OCI-LY3 (cell line): ENCODE measurements around the gene TUBGCP2.

Experiments
- H2AFZ ChIP-seq: fragments of 200-600, 300-600 bp; shearing (Covaris generic); 2 replicates; pipeline ENCODE4 v1.6.0; 2014; ENCODE audit warnings: antibody characterized with exemption, low read depth, low read length
- H3K27ac ChIP-seq: fragments of 200-600, 300-600 bp; sonication (generic); 2 replicates; pipeline ENCODE4 v1.5.1; 2014; ENCODE audit warnings: mild to moderate bottlenecking, low read length, moderate library complexity, mixed read lengths
- H3K27me3 ChIP-seq: fragments of 200-600, 300-600 bp; sonication (generic); 2 replicates; pipeline ENCODE4 v1.6.1; 2014; ENCODE audit warnings: low read depth, low read length, mixed read lengths
- H3K36me3 ChIP-seq: fragments of 200-600, 300-600 bp; sonication (generic); replicated peaks from 2 replicates; pipeline ENCODE3; 2014; ENCODE audit warnings: low read depth, low read length, mixed read lengths
- H3K4me1 ChIP-seq: fragments of 300-600, 200-600 bp; sonication (generic); 2 replicates; pipeline ENCODE4 v1.6.1; 2014; ENCODE audit warnings: low read length, mixed read lengths
- H3K4me2 ChIP-seq: fragments of 200-600, 300-600 bp; sonication (generic); 2 replicates; pipeline ENCODE4 v1.6.1; 2014; ENCODE audit warnings: low read length, mixed read lengths
- H3K4me3 ChIP-seq: fragments of 300-600, 200-600 bp; sonication (generic); 2 replicates; pipeline ENCODE4 v1.5.1; 2014; ENCODE audit warnings: antibody characterized with exemption, mild to moderate bottlenecking, low read length, moderate library complexity
- H3K79me2 ChIP-seq: fragments of 300-600, 200-600 bp; shearing (Covaris generic); 2 replicates; pipeline ENCODE4 v1.6.1; 2014; ENCODE audit warnings: mild to moderate bottlenecking, low read length, mixed read lengths
- H3K9ac ChIP-seq: fragments of 300-600, 200-600 bp; shearing (Covaris generic); 2 replicates; pipeline ENCODE4 v1.6.0; 2014; ENCODE audit warnings: mild to moderate bottlenecking, low read length, moderate library complexity
- H3K9me3 ChIP-seq: fragments of 200-600, 300-600 bp; shearing (Covaris generic); 2 replicates; pipeline ENCODE4 v1.6.1; 2014; ENCODE audit warnings: low read length, mixed read lengths; ENCODE audit not compliant: insufficient read depth
- H4K20me1 ChIP-seq: fragments of 200-600, 300-600 bp; sonication (generic); 2 replicates; pipeline ENCODE4 v1.6.1; 2016; ENCODE audit warnings: low read length, mixed read lengths; ENCODE audit not compliant: insufficient read depth
- EZH2phosphoT487 ChIP-seq: fragments of 200-600 bp; shearing (Covaris generic); IDR thresholded peaks from 2 replicates; pipeline ENCODE4 v1.6.1; 2018; ENCODE audit warnings: antibody characterized with exemption, mixed run types, low read depth
- TF ChIP-seq, protein P1 (sequence below): fragments of 200-600, 300-600 bp; sonication (generic); IDR thresholded peaks from 2 replicates; pipeline ENCODE4 v1.5.1; 2014; ENCODE audit warnings: antibody characterized with exemption, low read length, low read depth

TUBGCP2 gene

DNA sequence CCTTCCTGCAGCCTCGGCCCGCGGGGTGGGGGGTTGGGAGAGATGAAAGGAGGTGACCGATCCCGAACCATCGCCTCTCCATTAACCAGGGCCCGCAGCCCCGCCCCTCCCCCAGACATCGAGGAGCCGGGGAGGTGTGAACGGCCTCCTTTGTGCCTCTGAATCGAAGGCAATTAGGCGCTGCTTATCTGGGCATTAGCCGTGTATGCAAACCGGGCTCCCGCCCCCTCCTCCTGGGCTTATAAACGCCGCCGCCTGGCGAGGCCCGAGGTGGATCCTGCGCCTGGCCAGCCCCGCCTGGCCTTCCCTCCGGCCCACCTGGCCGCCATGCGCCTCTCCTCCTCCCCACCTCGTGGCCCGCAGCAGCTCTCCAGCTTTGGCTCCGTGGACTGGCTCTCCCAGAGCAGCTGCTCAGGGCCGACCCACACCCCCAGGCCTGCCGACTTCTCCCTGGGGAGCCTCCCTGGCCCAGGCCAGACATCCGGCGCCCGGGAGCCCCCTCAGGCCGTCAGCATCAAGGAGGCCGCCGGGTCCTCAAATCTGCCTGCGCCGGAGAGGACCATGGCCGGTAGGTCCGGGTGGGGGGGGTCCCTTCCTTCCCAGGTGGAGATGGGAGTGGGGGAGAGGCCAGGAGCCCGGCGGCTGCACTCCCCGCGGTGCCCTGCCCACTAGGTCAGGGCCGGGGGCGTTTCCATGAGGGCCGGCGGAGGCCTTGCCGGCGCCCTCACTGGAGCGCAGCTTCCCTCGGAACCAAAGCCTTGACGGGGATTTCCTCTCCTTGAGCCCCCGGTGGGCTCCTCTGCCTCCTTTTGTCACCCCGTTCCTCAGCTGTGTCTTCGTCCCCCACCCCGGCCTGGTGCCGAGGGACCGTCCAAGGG is 70.8 kb downstream of the TUBGCP2 start, which contains the start of gene VENTX:
TSS of gene VENTX (plus strand) at position 268 of the 878 bp plus-strand sequence. CDS start at position 328, 60 bp downstream.
- no peaks in the 10 kb centered on the region for H3K36me3 ChIP-seq
- no peak within 1 kb of the TSS for H3K4me3 ChIP-seq
- H3K27me3 ChIP-seq: peaks cover 10% of the 10 kb centered on the region; the same call in 1 of the 2 replicates
- H4K20me1 ChIP-seq: no peaks in the 10 kb centered on the region
- H3K4me2 ChIP-seq: no peak within 1 kb of the TSS
- H2AFZ ChIP-seq: no peak within 1 kb of the TSS
- no peaks in the 10 kb centered on the region for H3K79me2 ChIP-seq
- TF ChIP-seq EZH2phosphoT487: no peak
- TF ChIP-seq, protein P1, sequence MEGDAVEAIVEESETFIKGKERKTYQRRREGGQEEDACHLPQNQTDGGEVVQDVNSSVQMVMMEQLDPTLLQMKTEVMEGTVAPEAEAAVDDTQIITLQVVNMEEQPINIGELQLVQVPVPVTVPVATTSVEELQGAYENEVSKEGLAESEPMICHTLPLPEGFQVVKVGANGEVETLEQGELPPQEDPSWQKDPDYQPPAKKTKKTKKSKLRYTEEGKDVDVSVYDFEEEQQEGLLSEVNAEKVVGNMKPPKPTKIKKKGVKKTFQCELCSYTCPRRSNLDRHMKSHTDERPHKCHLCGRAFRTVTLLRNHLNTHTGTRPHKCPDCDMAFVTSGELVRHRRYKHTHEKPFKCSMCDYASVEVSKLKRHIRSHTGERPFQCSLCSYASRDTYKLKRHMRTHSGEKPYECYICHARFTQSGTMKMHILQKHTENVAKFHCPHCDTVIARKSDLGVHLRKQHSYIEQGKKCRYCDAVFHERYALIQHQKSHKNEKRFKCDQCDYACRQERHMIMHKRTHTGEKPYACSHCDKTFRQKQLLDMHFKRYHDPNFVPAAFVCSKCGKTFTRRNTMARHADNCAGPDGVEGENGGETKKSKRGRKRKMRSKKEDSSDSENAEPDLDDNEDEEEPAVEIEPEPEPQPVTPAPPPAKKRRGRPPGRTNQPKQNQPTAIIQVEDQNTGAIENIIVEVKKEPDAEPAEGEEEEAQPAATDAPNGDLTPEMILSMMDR: no peak
- no peak within 1 kb of the TSS for H3K27ac ChIP-seq
- no peak within 1 kb of the TSS for H3K9ac ChIP-seq
- no peaks in the 10 kb centered on the region for H3K9me3 ChIP-seq
- peaks cover 13% of the 10 kb centered on the region; the same call in 1 of the 2 replicates for H3K4me1 ChIP-seq

DNA sequence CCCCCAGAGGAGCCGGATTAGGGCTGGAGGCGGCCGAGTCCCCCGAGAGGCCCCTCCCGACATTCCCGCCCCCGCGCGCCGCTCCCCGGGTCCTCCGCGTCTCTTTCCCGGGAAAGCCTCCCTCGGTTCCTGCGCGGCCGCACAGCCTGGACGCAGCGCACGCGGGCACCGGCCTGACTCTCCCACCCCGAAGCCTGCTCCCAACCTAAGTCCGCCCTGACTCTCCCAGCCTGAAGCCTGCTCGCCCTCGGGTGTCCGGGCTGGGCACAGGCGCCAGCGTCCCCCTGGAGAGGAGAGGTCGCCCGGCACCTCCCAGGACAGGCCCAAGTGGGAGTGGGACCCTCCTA is 71.5 kb downstream of the TUBGCP2 start:
- no peaks in the 10 kb centered on the region for H3K36me3 ChIP-seq
- TF ChIP-seq EZH2phosphoT487: no peak
- H3K4me1 ChIP-seq: peaks cover 13% of the 10 kb centered on the region; the same call in 1 of the 2 replicates
- peaks cover 10% of the 10 kb centered on the region; the same call in 1 of the 2 replicates for H3K27me3 ChIP-seq
- no peaks in the 10 kb centered on the region for H3K79me2 ChIP-seq
- no peak overlapping the region for H3K9ac ChIP-seq
- no peak overlapping the region for H3K4me3 ChIP-seq
- no peaks in the 10 kb centered on the region for H3K9me3 ChIP-seq
- no peak overlapping the region for H3K4me2 ChIP-seq
- no peak overlapping the region for H2AFZ ChIP-seq
- no peak overlapping the region for H3K27ac ChIP-seq
- H4K20me1 ChIP-seq: no peaks in the 10 kb centered on the region

DNA sequence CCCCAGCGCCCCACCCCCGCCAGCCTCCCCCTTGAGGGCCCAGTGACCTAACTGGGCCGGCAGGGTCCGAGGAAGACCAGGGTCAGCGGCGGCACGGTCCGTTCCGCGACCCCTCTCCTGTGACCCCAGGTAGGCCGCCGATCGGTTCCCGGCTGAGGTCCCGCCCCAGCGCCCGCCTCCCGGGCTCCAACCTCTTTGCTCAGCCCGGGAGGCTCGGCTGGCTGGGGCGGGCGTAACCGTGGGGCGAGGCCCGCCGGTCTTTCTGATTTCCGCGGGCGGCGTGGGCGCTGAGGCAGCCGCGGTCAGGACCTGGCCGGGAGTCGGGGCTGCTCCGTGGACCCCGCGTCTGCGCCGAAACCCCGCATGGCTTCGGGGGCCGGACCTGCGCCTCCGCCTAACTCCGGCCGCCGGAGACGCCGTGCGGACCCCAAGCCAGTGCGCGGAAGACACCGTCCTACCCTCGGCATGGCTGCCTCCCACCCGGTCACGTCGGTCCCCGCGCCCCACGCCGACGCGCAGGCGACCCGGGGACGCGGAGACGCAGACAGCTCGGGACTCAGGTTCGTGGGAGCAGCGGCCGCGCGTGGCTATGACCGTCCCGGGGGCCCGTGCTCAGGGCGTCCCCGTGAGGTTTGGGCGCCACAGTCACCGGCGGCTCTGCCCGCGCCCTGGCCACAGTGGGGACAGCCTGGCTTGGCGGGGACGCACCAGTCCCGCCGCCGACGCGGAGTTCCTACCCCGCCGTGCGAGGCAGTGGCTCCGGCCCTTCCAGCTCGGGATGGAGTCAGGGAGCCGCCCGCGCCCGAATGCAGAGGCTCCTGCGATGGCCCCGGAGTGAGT is 72.1 kb downstream of the TUBGCP2 start:
- no peaks in the 10 kb centered on the region for H3K36me3 ChIP-seq
- H3K9me3 ChIP-seq: no peaks in the 10 kb centered on the region
- no peak overlapping the region for H2AFZ ChIP-seq
- H3K4me1 ChIP-seq: peaks cover 10% of the 10 kb centered on the region; the same call in 1 of the 2 replicates
- H3K27ac ChIP-seq: no peak overlapping the region
- no peak overlapping the region for H3K4me3 ChIP-seq
- TF ChIP-seq, protein P1: no peak
- TF ChIP-seq EZH2phosphoT487: no peak
- H3K27me3 ChIP-seq: peaks cover 9% of the 10 kb centered on the region; the same call in 1 of the 2 replicates
- H4K20me1 ChIP-seq: no peaks in the 10 kb centered on the region
- H3K9ac ChIP-seq: no peak overlapping the region
- no peak overlapping the region for H3K4me2 ChIP-seq
- no peaks in the 10 kb centered on the region for H3K79me2 ChIP-seq

DNA sequence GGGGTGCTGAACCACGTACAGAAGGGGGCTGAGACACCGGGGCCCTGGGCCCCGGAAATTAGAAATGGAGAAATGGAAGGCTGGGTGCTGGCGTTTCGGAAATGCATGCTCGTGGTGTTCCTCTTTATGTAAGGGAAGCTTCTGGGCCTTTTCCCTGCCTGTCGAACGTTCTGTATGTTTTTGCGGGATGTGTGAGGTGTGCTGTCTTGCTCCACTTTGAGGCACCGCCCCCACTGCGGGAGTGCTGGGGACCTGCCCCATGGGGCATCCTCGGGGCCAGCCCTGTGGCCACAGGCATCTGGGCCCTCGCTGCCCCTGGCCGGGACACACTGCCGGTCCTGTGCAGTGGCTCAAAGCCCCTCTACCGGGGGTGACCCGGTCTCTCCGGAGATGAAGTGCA is 72.7 kb downstream of the TUBGCP2 start:
- TF ChIP-seq EZH2phosphoT487: no peak
- TF ChIP-seq, protein P1: no peak
- Histone ChIP-seq H2AFZ (no peak overlapping the region), H3K27ac (no peak overlapping the region), H3K36me3 (no peaks in the 10 kb centered on the region), H3K27me3 (peaks cover 3% of the 10 kb centered on the region; the same call in 1 of the 2 replicates), H3K4me3 (no peak overlapping the region), H3K4me2 (no peak overlapping the region), H3K9ac (no peak overlapping the region), H3K4me1 (peaks cover 3% of the 10 kb centered on the region; the same call in 1 of the 2 replicates), H3K79me2 (no peaks in the 10 kb centered on the region), H4K20me1 (no peaks in the 10 kb centered on the region), H3K9me3 (no peaks in the 10 kb centered on the region)
